GM19238 (cell line): Measurements from ENCODE around the gene DNER.
"Not testable (repeated sequence)": the region's sequence is repeated elsewhere in the genome, so short reads cannot be mapped to it uniquely, and the experiment has no call there.

Experiments
- DNase-seq: peaks from one replicate; pipeline ENCODE4 v3.0.0; 2011; ENCODE audit warnings: low spot score; ENCODE audit not compliant: insufficient read length

The DNER gene, protein sequence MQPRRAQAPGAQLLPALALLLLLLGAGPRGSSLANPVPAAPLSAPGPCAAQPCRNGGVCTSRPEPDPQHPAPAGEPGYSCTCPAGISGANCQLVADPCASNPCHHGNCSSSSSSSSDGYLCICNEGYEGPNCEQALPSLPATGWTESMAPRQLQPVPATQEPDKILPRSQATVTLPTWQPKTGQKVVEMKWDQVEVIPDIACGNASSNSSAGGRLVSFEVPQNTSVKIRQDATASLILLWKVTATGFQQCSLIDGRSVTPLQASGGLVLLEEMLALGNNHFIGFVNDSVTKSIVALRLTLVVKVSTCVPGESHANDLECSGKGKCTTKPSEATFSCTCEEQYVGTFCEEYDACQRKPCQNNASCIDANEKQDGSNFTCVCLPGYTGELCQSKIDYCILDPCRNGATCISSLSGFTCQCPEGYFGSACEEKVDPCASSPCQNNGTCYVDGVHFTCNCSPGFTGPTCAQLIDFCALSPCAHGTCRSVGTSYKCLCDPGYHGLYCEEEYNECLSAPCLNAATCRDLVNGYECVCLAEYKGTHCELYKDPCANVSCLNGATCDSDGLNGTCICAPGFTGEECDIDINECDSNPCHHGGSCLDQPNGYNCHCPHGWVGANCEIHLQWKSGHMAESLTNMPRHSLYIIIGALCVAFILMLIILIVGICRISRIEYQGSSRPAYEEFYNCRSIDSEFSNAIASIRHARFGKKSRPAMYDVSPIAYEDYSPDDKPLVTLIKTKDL

DNA sequence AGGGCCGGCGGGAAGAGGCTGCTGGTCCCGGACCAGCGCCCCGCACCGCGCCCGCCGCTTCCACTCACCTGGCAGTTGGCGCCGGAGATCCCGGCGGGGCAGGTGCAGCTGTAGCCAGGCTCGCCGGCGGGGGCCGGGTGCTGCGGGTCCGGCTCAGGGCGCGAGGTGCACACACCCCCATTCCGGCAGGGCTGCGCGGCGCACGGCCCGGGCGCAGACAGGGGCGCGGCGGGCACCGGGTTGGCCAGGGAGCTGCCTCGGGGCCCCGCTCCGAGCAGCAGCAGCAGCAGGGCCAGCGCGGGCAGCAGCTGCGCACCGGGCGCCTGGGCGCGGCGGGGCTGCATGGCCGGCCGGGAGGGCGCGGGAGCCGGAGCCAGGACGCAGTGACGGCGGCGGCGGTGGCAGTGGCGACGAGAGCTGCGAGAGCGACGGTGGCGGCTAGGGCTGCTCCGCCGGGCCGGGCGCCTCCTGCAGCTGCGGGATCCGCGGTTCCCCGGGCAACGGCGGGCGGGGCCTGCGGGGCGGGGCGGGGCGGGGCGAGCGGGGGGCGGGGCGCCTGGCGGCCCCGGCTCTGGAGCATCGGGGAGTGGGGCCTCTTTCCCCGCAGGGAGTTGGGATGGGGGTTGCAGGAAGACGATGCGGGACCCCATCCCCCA lies at the start of gene DNER:
TSS of gene DNER (minus strand) at position 476 of the 656 bp plus-strand sequence. CDS start at position 344, 132 bp downstream.
- peak; percentile 47 for DNase-seq

DNA sequence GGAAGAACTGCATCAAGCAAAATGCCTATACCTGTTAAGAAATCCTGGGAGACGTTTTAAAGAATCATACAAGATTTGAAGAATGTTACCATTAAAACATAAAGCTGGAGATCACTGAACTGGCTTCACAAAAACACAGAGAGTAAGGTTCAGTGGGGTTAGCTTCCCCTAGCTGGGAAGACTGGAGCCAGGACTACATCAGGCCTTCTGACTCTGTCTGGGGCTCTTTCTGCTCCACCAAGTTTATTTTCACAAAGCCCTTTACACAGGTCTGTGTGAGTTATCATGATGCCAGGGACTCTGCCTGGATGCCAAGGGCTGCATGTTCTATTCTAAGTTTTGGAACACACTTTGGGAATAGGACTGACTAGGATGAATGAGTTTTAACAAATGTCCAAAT lies 47.3 kb upstream of the DNER start:
- no peak for DNase-seq

DNA sequence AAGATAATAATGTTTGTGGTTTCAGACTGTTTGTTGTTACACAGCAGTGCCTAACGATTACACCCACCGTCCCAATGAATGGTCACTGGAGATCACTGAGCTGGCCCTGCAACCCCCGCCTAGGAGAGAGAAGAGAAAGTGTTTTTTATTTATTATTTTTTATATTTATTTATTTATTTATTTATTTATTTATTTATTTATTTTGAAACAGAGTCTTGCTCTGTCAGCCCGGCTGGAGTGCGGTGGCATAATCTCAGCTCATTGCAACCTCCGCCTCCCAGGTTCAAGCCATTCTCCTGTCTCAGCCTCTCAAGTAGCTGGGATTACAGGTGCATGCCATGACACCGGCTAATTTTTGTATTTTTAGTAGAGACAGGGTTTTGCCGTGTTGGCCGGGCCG lies 43.1 kb upstream of the DNER start:
- not testable (repeated sequence) for DNase-seq

DNA sequence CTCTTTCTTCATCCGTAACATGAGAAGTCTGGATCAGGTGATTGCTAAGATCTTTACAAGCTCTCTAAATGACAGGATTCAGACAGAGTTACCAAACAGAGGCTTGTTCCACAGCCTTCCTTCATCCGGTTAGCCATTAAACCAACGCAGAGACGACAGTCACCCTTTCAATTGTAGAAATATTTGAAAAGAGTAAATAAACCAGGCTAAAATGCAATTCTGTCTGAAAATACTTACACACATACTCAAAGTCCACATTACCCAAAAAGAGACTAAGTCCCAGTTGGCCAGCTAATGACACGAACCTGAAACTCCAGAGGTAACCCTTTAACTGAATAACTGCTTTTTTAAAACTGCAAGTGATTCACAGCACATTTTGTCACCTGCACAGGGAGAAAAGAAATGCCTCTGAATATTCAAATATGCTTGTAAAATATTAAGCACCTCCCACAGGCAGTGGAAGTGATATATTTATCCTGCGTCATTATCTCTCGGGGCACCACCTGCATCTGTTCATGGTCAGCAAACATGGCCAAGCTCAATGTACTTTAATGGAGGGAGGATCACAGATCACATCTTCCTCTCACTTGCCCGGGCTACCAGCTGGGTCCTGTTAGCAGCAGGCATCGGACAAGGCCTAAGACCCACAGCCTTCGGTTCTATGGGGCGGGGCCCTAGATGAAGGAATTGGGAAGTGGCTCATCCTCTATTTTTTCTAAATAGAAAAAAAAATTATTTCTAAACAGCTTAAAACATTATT lies 38.8 kb upstream of the DNER start:
- no peak for DNase-seq

DNA sequence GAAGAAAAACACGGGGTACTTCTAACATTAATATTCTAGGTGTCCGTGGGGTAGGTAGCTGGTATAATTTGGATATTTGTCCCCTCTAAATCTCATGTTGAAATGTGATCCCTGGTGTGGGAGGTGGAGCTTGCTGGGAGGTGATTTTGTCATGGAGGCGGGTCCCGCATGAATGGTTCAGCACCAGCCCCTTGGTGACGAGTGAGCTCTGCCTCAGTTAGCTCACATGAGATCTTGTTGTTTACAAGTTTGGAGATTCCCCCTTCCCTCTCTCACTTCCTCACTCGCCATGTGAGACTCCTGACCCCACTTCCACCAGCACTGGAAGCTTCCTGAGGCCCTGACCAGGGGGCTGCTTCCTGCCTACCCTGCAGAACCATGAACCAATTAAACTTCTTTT lies 35.4 kb upstream of the DNER start:
- no peak for DNase-seq

DNA sequence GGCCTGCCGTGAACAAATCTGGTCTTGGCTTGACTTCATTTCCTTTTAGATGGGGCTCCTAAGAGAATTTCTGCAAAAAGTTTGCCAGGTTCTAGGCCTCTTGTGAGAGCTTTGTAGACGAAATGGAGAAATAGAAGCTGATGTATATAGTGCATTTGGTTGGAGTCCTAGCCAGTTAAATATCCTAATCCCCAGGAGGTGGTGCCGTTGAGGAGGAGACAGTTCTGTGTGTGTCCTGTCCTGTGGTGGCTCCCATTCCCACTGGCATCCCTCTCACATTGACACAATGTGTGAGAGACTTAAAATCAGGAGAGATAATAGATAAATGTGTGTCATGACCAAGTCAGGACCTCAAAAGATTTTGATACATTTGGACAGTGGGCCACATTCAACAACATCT lies 34.6 kb upstream of the DNER start:
- no peak for DNase-seq

DNA sequence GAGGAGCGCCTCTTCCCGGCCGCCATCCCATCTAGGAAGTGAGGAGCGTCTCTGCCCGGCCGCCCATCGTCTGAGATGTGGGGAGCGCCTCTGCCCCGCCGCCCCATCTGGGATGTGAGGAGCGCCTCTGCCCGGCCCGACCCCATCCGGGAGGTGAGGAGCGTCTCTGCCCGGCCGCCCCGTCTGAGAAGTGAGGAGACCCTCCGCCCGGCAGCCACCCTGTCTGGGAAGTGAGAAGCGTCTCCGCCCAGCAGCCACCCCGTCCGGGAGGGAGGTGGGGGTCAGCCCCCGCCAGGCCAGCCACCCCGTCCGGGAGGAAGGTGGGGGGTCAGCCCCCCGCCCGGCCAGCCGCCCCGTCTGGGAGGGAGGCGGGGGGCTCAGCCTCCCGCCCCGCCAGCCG lies 28.3 kb upstream of the DNER start:
- DNase-seq = not testable (repeated sequence)

DNA sequence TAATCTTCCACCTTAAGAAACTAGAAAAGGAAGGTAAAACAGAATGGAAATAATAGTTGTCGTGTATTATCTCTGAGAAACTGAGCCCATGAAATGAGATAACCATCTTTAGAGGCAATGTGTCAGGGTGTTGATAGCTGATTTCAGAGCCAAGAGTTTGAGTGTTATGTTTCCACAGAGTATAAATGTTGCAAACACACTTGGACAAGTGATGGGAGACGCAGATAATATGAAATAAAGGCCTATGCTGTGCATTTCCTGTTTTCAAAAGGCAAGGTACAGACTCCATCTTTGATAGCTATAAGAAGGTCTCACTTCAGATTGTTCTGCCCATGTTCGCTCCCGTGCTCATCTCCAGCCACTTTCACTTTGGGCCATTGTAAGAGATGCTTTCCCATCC lies 25.9 kb upstream of the DNER start:
- DNase-seq = no peak

DNA sequence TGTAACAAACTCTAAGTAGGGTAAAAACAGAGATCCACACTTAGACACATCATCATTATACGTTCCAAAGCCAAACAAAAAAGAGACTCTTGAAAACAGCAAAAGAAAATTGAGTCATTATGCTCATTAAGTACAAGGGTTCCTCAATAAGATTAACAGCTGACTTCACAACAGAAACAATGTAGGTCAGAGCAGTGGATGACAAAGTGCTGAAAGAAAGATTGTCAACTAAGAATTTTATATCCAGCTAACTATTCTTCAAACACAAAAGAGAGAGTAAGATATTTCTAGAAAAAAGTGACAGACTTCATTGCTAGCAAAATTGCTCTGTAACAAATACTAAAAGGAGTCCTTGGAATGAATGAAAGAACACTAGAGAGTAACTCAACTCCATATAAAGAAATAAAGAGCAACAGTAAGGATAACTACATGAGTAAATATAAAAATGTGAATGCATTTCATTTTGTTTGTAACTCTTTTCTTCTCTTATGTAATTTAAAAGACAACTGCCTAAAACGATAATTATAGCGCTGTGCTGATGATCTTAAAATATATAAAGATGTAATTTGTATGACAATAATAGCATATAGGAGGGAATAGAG lies 23.8 kb upstream of the DNER start:
- no peak for DNase-seq

DNA sequence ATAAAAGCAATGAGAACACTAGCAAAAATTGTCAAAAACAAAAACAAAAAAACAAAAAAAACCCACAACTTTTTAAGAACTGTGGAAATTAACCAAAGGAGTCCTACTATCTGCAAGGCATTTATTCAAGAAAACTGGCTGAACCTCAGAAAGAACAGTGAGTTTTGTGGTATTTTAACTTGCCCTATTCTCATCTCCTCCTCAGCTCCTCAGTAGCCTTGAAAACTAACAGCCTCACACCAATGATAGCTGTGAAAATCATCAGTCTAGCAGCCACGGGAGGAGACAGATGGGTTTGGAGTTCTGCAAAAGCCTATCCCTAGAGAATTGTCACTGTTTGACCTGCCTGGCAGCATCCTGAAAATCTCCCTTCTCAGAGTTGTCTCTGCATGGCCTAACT lies 20.1 kb upstream of the DNER start:
- DNase-seq = no peak

DNA sequence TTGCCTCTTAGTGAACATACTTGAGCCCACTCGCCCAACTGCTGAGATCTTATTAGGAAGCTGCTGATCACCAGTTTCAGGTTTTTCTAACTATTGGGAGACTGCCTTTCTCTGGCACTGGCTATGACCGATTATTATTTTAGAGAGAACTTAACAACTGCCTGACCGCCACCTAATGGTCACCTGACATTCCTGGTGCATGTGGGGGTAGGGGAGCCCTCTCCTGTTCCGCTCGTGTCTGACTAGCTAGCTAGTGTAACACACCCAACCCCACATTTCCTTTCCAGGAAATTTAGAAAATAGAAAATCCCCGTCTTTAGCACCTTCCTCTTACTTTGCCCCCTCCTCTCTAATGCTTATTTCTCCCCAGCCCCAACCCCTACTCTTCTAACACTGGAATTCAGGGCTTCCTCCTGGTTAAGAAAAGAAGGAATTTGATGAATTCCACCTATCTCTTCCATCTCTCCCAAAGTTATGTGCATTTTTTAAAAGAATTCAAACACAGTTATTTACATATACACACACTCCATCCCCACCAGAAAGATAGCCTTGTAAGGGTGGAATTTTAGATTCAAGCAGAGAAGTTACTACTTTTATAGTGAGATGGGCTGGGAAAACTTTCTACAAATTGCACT lies 19.4 kb upstream of the DNER start:
- no peak for DNase-seq

DNA sequence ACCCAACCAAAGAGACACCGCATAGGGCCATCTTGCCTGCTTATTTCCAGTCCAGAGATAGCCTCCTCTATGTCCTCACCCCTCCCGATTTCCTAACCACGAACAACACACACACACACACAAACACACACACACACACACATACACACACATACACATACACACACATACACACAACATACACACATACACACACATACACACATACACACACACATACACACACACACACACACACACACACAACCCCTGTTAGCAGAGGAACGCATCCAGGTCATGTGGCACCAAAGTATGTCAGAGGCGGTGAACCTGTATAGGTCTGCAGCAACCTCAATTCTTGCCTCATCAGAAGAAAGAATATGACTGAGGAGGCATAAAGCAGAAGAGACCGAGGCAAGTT lies 18.5 kb upstream of the DNER start:
- DNase-seq = no peak

DNA sequence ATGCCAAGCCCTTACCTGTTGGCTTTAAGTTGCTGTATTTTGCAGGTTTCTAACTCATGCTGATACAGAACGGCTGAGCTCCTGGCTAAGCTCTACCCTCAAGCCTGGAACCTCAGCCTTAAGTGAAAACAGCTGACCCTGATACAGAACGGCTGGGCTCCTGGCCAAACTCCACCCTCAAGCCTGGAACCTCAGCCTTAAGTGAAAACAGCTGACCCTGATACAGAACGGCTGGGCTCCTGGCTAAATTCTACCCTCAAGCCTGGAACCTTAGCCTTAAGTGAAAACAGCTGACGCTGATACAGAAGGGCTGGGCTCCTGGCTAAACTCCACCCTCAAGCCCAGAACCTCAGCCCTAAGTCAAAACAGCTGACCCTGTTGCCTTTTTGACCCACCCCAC lies 17.6 kb upstream of the DNER start:
- DNase-seq = no peak

DNA sequence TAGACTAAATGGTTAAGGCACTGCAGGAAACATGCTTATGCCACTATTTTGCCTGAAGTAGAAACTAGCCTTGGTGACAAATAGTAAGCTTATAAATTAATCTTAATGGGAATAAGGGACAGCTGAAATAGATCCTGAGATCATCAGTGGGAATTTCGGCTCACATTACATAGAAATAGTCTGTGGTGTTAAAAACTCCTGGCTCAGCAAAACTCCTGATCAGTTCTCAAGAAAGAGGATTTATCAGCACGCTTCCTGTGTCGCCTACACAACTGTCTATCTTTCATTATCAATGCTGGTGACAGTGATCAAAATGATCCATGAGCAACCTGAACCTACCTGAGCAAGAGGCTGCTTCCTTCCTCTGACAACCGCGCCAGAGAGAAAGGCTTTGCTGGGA lies 17.0 kb upstream of the DNER start:
- DNase-seq = no peak

DNA sequence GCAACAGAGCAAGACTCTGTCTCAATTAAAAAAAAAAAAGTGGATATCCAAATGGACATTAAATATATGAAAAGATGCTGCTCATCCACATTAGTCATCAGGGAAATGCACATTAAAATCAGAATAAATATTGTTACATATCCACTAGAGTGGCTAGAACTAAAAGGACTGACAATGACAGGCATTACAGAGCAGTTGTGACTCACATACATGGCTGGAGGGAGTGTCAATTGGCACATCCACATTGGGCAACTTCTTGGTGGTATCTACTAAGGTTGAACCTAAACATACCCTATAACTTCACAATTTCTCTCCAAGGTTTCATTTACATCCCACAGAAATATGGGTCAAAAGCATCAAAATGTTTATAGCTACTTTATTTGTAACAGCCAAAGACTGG lies 14.0 kb upstream of the DNER start:
- no peak for DNase-seq

DNA sequence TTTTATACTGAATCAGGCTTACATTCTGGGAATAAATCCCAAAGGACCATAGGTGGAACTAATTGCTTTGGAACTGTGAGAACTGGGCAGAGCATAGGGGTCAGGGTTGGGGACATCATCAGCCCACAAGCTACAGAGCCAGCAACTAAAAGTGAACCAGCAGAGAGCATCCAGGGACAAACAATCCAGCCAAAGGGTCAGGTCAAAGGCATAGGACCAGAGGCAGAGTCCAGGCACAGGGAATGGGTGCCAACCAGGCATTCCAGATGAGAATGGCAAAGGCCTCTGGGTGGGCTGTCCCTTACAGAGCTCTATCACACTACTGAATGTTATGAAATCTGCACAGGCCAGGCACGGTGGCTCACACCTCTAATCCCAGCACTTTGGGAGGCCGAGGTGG lies 12.3 kb upstream of the DNER start:
- no peak for DNase-seq

DNA sequence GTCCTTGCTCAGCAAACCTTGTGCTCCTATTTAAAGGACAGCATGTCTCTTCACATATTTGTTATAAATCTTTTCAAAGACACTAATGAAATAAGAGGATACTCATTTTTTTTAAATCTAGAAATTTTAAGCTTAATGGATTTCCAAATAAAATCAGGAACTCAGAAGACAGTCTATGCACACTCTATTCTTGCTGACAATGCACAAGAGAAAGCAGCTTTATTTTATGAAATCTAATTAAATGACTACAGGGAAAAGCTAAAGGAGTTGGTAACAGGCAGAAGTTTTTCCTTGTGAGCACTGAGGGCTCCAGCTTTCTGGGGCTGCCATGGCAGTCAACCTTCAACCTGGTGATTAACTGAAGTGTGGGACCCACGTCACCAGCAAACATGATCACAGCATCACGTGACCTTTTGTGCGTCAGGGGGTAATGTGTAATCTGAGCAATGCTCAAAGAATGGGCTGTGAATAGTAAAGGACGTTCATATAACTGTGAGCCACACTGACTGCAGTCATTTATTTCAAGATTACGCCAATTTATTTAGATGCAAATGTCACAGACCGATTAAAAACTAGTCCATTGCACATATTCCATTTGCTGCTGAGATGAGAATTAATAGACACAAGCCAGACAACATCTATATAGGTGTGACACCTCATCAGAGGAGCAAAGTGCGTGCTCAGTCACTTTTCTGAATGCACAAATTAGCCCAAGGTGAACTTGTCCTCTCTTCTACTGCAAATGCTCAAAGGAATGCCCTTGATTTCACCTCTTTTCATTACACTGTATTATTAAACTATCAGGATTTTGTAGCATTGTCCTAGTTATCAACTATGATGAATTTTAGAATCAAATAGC lies 11.6 kb upstream of the DNER start:
- no peak for DNase-seq

DNA sequence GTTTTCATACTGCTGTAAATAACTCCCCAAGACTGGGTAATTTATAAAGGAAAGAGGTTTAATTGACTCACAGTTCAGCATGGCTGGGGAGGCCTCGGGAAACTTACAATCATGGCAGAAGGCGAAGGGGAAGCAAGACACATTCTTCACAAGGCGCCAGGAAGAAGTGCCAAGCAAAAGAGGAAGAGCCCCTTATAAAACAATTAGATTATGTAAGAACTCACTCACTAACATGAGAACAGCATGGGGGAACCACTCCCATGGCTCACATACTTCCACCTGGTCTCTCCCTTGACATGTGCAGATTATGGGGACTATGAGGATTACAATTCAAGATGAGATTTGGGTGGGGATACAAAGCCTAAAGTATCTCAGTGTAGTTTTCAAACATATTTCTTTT lies 8.8 kb upstream of the DNER start:
- DNase-seq = not testable (repeated sequence)

DNA sequence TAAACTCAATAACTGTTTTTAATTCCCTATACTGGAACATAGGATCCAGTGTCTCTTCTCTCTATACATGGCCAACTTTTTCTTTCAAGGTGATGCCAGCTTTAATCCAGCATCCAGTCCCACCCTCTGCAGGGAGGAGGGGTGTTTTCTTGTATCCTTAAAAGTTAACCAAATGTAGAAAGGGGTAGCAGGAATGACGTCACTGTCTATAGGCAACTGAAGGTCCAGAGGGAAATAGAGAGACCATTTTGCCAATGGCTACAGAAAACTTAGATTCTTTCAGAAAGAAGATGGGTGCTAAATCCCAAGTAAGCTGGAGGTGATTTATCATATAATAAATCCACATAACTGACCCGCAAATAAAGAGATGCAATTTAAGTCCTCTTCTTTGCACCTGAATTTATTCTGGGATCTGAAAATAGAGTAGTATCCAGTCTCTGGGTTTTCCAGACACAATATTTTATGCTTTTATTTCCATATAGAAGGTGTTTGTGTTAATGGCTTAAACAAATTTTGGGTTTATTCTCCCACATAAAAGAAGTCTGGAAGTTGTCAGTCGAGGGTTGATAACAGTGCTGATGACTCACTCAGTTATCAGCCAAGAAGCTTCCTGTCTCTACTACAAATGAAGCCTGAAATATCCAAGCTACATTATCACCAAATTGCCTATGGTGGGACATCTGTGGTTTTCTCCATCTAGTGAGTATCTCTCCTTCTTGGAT lies 5.7 kb upstream of the DNER start:
- DNase-seq = no peak
